ENCODE data around the gene SEMA6A.

SEMA6A gene

DNA sequence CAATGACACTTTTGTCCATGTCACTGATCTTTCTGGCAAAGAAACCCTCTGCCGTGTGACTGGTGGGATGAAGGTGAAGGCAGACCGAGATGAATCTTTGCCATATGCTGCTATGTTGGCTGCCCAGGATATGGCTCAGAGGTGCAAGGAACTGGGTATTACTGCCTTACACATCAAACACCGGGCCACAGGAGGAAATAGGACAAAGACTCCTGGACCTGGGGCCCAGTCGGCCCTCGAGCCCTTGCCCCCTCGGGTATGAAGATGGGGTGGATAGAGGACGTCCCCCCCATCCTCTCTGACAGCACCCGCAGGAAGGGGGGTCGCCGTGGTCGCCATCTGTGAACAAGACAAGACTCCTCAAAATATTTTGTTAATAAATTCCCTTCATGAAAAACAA lies 12.0 kb downstream of the SEMA6A start:
- no peaks in the 10 kb centered on the region for H3K27me3 ChIP-seq (ENCODE audit: insufficient read depth, poor library complexity, severe bottlenecking)
- no peak overlapping the region for H3K27ac ChIP-seq (replicated peaks)
- DNase-seq (ENCODE audit: low read depth in 1 of 2, low spot score in 1 of 2): no peak
- H3K4me3 ChIP-seq (replicated peaks; ENCODE audit: insufficient read depth, low read length): no peak overlapping the region
- TF ChIP-seq GABPA (IDR thresholded peaks at IDR 0.05; ENCODE audit: low read depth) (no peak), POLR2AphosphoS5 (IDR thresholded peaks at IDR 0.05; ENCODE audit: low read depth) (no peak), REST (IDR thresholded peaks at IDR 0.05; ENCODE audit: insufficient replicate concordance, low read depth) (no peak), SPI1 (IDR thresholded peaks at IDR 0.05; ENCODE audit: borderline replicate concordance, low read depth) (no peak), CTCF (IDR thresholded peaks at IDR 0.05; ENCODE audit: insufficient read depth, low read length) (no peak)

GRCh38 chr5:116561658-116562057 lies 13.0 kb downstream of the SEMA6A start:
- Histone ChIP-seq H3K4me3 (replicated peaks; ENCODE audit: insufficient read depth, low read length) (no peak overlapping the region), H3K27ac (replicated peaks) (no peak overlapping the region), H3K27me3 (ENCODE audit: insufficient read depth, poor library complexity, severe bottlenecking) (no peaks in the 10 kb centered on the region)
- no peak for DNase-seq (ENCODE audit: low read depth in 1 of 2, low spot score in 1 of 2)
- TF ChIP-seq SPI1 (IDR thresholded peaks at IDR 0.05; ENCODE audit: borderline replicate concordance, low read depth) (no peak), POLR2AphosphoS5 (IDR thresholded peaks at IDR 0.05; ENCODE audit: low read depth) (no peak), GABPA (IDR thresholded peaks at IDR 0.05; ENCODE audit: low read depth) (no peak), REST (IDR thresholded peaks at IDR 0.05; ENCODE audit: insufficient replicate concordance, low read depth) (no peak), CTCF (IDR thresholded peaks at IDR 0.05; ENCODE audit: insufficient read depth, low read length) (no peak)

- no peaks in the 10 kb centered on the region for H3K27me3 ChIP-seq (ENCODE audit: insufficient read depth, poor library complexity, severe bottlenecking)
- TF ChIP-seq REST (IDR thresholded peaks at IDR 0.05; ENCODE audit: insufficient replicate concordance, low read depth): no peak
- TF ChIP-seq SPI1 (IDR thresholded peaks at IDR 0.05; ENCODE audit: borderline replicate concordance, low read depth): no peak
- no peak for TF ChIP-seq CTCF (IDR thresholded peaks at IDR 0.05; ENCODE audit: insufficient read depth, low read length)
- TF ChIP-seq POLR2AphosphoS5 (IDR thresholded peaks at IDR 0.05; ENCODE audit: low read depth): no peak
- no peak for TF ChIP-seq GABPA (IDR thresholded peaks at IDR 0.05; ENCODE audit: low read depth)
- no peak for DNase-seq (ENCODE audit: low read depth in 1 of 2, low spot score in 1 of 2)
- no peak overlapping the region for H3K4me3 ChIP-seq (replicated peaks; ENCODE audit: insufficient read depth, low read length)
- no peak overlapping the region for H3K27ac ChIP-seq (replicated peaks)
Measured at GRCh38 chr5:116559673-116560164, 14.9 kb downstream of the SEMA6A start.
